ENCODE measurements around the gene CCDC15.
"Not testable (repeated sequence)": the region's sequence is repeated elsewhere in the genome, so short reads cannot be mapped to it uniquely, and the experiment has no call there.

Gene CCDC15

DNA sequence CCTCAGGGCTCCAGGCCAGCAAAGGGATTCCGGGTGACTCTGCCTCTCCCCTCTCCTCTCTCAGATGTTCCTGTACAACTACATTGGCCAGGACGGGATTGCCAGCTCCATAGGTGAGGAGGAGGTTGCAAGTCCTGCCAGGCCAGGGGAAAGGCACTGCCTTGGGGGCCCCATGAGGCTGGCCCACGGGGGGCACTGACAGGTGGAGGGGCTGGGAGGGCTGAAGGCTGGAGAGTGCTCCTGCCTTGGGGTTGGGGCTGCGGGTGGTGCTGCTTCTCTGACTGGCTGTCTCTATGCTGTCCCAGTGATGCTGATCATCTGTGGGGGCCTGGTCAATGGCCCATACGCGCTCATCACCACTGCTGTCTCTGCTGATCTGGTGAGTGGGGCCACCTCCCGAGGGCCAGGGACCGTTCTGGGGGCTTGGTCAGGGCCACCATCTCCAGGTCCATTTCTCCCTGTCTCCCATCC, 130.8 kb downstream of the CCDC15 start:
- DNase-seq (ENCODE audit: low read depth): no peak
- H3K4me3 ChIP-seq (ENCODE audit: low read depth, low read length): no peak overlapping the region
- TF ChIP-seq, protein P1, sequence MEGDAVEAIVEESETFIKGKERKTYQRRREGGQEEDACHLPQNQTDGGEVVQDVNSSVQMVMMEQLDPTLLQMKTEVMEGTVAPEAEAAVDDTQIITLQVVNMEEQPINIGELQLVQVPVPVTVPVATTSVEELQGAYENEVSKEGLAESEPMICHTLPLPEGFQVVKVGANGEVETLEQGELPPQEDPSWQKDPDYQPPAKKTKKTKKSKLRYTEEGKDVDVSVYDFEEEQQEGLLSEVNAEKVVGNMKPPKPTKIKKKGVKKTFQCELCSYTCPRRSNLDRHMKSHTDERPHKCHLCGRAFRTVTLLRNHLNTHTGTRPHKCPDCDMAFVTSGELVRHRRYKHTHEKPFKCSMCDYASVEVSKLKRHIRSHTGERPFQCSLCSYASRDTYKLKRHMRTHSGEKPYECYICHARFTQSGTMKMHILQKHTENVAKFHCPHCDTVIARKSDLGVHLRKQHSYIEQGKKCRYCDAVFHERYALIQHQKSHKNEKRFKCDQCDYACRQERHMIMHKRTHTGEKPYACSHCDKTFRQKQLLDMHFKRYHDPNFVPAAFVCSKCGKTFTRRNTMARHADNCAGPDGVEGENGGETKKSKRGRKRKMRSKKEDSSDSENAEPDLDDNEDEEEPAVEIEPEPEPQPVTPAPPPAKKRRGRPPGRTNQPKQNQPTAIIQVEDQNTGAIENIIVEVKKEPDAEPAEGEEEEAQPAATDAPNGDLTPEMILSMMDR (IDR thresholded peaks at IDR 0.05; ENCODE audit: low read depth, low read length, missing control alignments): no peak

DNA sequence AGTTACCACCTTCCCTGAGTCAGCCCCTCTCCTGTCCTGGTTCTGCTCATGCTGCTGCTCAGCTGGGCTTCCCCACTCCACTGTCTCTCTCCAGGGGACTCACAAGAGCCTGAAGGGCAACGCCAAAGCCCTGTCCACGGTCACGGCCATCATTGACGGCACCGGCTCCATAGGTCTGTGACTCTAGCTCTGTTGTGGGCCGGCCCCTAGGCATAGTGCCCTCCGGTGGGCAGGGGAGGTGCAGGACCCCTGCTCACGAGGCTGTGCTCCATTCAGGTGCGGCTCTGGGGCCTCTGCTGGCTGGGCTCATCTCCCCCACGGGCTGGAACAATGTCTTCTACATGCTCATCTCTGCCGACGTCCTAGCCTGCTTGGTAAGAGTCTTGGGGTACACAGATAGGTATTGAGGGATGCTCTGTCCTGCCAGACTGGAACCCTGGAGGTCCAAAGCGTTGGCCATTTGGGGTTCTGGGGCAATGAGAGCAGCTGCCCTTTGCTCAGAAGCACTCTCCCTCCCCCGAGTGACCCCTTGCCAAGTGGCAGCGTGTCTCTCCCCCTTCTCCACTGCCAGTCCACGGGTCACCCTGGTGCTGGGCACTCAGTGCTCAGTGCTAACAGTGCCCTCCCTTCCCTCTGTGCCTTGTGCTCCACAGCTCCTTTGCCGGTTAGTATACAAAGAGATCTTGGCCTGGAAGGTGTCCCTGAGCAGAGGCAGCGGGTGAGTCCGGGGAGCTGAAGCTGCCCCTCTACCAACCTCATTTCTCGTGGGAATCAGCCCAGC, 131.5 kb downstream of the CCDC15 start:
- DNase-seq (ENCODE audit: low read depth): no peak
- TF ChIP-seq, protein P1 (IDR thresholded peaks at IDR 0.05; ENCODE audit: low read depth, low read length, missing control alignments): no peak

DNA sequence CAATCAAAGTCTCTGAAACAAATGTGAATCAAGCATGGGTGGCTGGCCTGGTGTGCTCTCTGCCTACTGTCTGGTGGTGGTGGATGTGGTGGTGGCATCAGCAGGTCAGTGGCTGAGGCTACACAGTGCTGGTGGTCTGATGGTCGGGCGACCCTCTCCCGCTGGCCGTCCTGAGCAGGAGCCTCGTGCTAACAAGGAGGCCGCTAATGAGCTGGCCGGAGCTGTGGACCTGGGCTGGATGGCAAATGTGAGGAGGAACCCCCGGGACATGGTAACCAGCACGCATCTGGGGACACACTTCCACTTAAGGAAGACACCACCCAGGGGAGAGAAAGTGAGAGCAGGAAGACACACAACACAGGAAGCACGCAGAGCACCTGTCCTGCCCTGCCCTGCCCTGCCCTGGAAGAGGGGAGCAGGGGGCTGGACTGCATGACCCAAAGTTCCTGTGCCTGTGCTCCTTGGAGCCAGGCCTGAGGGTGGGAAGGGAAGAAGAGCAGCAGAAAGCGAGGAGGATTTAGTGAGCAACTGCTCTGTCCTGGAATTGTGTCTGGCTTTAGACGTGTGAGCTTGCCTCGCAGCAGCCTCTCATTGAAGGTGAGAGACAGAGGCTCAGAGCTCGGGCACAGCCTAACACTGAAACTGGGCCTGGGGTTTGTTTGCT, 132.8 kb downstream of the CCDC15 start:
- TF ChIP-seq, protein P1 (IDR thresholded peaks at IDR 0.05; ENCODE audit: low read depth, low read length, missing control alignments): no peak
- no peak overlapping the region for H3K4me3 ChIP-seq (ENCODE audit: low read depth, low read length)
- no peak for DNase-seq (ENCODE audit: low read depth)

More for the DNA sequence above, 131.5 kb downstream of the CCDC15 start:
- H3K4me3 ChIP-seq (ENCODE audit: low read depth, low read length): no peak overlapping the region

DNA sequence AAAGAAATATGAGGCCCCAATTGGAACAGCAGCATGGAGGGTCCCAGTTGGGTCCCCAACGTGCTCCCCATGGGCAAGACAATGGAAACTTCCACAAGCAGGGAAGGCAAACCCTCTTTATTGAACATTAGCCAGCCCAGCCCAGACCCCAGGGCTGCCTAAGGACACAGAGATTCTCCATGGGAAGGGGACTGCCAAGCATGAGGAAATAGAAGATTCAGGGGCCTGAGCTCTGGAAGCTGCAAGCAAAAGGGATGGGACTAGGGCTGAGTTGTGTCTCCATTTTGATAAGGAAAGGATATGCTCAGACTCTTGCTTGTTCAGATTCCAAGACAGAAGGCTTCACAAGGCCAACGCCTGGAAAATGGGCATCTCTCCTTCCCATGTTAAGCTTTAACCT, 134.1 kb downstream of the CCDC15 start:
- no peak for DNase-seq (ENCODE audit: low read depth)
- TF ChIP-seq, protein P1 (IDR thresholded peaks at IDR 0.05; ENCODE audit: low read depth, low read length, missing control alignments): no peak
- H3K4me3 ChIP-seq (ENCODE audit: low read depth, low read length): no peak overlapping the region

DNA sequence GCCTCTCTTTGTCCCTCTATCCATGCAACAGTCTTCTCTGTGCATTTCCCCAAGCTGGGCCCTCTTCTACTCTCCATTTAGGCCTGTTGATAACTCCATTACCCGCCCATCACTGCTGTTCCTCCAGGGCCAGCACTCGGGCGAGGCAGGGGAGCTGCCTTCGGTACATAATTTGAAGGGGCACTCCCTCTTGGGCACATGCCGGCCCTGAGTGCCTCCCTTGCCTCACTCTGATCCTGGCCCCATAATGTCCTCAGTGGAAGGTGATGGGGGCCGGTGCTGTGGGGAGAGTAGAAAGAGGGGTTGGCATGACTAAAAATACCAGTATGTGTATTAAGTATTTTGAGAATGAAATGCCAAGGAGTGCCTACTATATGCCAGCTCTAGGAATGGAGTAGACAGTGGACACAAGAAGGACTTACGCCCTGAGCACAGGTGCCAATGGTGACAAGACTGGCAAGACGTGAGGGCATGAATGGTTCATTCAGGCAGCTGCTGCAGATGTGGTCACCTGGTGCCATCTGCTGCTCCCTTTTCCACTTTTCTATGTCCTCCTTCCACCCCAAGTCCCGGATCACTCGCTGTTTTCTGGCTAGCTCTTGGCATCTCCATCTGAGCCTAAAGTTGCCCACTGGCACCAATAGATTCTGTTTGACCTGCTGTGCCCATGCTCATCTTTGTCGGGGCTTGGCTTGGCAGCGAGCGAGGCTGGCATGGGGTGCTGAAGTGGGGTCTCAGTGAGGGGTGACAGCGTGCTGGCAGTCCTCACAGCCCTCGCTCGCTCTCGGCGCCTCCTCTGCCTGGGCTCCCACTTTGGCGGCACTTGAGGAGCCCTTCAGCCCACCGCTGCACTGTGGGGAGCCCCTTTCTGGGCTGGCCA, 134.8 kb downstream of the CCDC15 start:
- TF ChIP-seq, protein P1 (IDR thresholded peaks at IDR 0.05; ENCODE audit: low read depth, low read length, missing control alignments): no peak

DNA sequence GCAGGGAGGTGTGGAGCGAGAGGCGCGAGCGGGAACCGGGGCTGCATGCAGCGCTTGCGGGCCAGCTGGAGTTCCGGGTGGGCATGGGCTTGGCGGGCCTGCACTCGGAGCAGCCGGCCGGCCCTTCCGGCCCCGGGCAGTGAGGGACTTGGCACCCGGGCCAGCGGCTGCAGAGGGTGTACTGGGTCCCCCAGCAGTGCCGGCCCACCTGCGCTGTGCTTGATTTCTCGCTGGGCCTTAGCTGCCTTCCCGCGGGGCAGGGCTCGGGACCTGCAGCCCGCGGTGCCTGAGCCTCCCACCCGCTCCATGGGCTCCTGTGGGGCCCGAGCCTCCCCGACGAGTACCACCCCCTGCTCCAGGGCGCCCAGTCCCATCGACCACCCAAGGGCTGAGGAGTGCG, 135.5 kb downstream of the CCDC15 start:
- DNase-seq (ENCODE audit: low read depth); H3K4me3 ChIP-seq (ENCODE audit: low read depth, low read length): not testable (repeated sequence)

More for the DNA sequence above, 134.8 kb downstream of the CCDC15 start:
- H3K4me3 ChIP-seq (ENCODE audit: low read depth, low read length): no peak overlapping the region
- no peak for DNase-seq (ENCODE audit: low read depth)

DNA sequence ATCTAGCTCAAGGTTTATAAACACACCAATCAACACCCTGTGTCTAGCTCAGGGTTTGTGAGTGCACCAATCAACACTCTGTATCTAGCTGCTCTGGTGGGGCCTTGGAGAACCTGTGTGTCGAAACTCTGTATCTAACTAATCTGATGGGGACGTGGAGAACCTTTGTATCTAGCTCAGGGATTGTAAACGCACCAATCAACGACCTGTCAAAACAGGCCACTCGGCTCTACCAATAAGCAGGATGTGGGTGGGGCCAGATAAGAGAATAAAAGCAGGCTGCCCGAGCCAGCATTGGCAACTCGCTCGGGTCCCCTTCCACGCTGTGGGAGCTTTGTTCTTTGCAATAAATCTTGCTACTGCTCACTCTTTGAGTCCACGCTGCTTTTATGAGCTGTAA, 136.1 kb downstream of the CCDC15 start:
- H3K4me3 ChIP-seq (ENCODE audit: low read depth, low read length); DNase-seq (ENCODE audit: low read depth): not testable (repeated sequence)
